ENCODE data around the gene SDK1. TPM values are rescaled to one million over a fixed set of nuclear protein-coding genes. Genes with fewer than 3 reads are reported as not detected.

Gene SDK1
- total and polyA plus RNA-seq, 4 donors: 0.12 to 0.47 (median 0.36) TPM

- TF ChIP-seq ZBTB33 (IDR thresholded peaks at IDR 0.05) (no peak), GABPA (IDR thresholded peaks at IDR 0.05 in 1 of 2, conservative IDR thresholded peaks at IDR 0.05 in 1 of 2) (no peak), MAX (IDR thresholded peaks at IDR 0.05) (no peak), YY1 (IDR thresholded peaks at IDR 0.05) (no peak), TAF1 (conservative IDR thresholded peaks at IDR 0.05) (no peak), JUND (IDR thresholded peaks at IDR 0.05) (no peak)
Measured at GRCh38 chr7:3501671-3502070, 200.6 kb downstream of the SDK1 start (continued).

- Histone ChIP-seq H3K27ac (ENCODE audit: low read depth in 1 of 2, low read length in 2 of 2) (no peak overlapping the region), H3K9ac (ENCODE audit: low read depth in 1 of 2, low read length in 2 of 2) (no peak overlapping the region), H3K27me3 (ENCODE audit: control insufficient read depth in 4 of 4, insufficient read depth in 4 of 4, low read length in 3 of 4) (no peaks in the 10 kb centered on the region), H3K9me3 (ENCODE audit: control insufficient read depth in 4 of 4, low read length in 3 of 4) (peaks cover 2 to 19% (median 7%) of the 10 kb centered on the region in 4 donors), H3K4me3 (ENCODE audit: low read depth in 1 of 3, low read length in 3 of 3) (no peak overlapping the region), H3K4me1 (ENCODE audit: control insufficient read depth in 4 of 4, insufficient read depth in 4 of 4, low read length in 3 of 4) (no peaks in the 10 kb centered on the region), H3K36me3 (ENCODE audit: control insufficient read depth in 4 of 4, insufficient read depth in 3 of 4, low read depth in 1 of 4, low read length in 3 of 4) (no peaks in the 10 kb centered on the region)
- WGBS: 94% methylated on average over 1 of the region's 1 CpG
- TF ChIP-seq RAD21 (IDR thresholded peaks at IDR 0.05) (no peak), REST (IDR thresholded peaks at IDR 0.05) (no peak), MAX (IDR thresholded peaks at IDR 0.05) (no peak), CTCF (IDR thresholded peaks at IDR 0.05; ENCODE audit: low read depth, low read length, missing input control) (no peak), JUND (IDR thresholded peaks at IDR 0.05) (no peak), YY1 (IDR thresholded peaks at IDR 0.05) (no peak), SP1 (IDR thresholded peaks at IDR 0.05) (no peak), ZBTB33 (IDR thresholded peaks at IDR 0.05) (no peak), RXRA (IDR thresholded peaks at IDR 0.05) (no peak), ATF3 (IDR thresholded peaks at IDR 0.05) (no peak), NR2F2 (IDR thresholded peaks at IDR 0.05) (no peak), GABPA (IDR thresholded peaks at IDR 0.05 in 1 of 2, conservative IDR thresholded peaks at IDR 0.05 in 1 of 2) (no peak), FOXA1 (IDR thresholded peaks at IDR 0.05) (no peak), FOXA2 (IDR thresholded peaks at IDR 0.05) (no peak), HNF4A (conservative IDR thresholded peaks at IDR 0.05) (no peak), HNF4G (IDR thresholded peaks at IDR 0.05) (no peak), EGR1 (IDR thresholded peaks at IDR 0.05; ENCODE audit: low read depth in 2 of 2) (no peak), TAF1 (conservative IDR thresholded peaks at IDR 0.05) (no peak)
- no peak for DNase-seq (ENCODE audit: low spot score)
Measured at GRCh38 chr7:3504384-3504783, 203.3 kb downstream of the SDK1 start.

All from liver (tissue), 9 donors.